ENCODE measurements around the gene UST. TPM values are rescaled to one million over a fixed set of nuclear protein-coding genes. Genes with fewer than 3 reads are reported as not detected.
A peak's percentile ranks its signal among the peaks of the same experiment; 100 is the strongest.

UST gene
- total RNA-seq, 1 donor from 2014 or later = 33.3 TPM

- H3F3A ChIP-seq (ENCODE audit: low read depth) = peaks cover 17% of the 10 kb centered on the region
- Mint-ChIP-seq H3K36me3 (peaks cover 6% of the 10 kb centered on the region), H3K9me3 (peaks cover under 1% of the 10 kb centered on the region), H3K4me1 (peaks cover 69% of the 10 kb centered on the region), H3K27ac (no peak overlapping the region), H3K27me3 (ENCODE audit: insufficient read depth, low read depth) (no peaks in the 10 kb centered on the region), H3K4me3 (no peak overlapping the region)
- no peak overlapping the region for H3K9ac ChIP-seq
- H3K27ac ChIP-seq = no peak overlapping the region
- no peaks in the 10 kb centered on the region for H3K9me3 ChIP-seq (ENCODE audit: low read depth)
- peaks cover 93% of the 10 kb centered on the region for H3K79me2 ChIP-seq (ENCODE audit: low read depth)
- H2AFZ ChIP-seq (replicated peaks) = no peak overlapping the region
- no peak overlapping the region for H3K4me3 ChIP-seq
- no peak for DNase-seq (ENCODE audit: low spot score)
- H4K20me1 ChIP-seq (ENCODE audit: low read depth) = peaks cover 22% of the 10 kb centered on the region
- H3K36me3 ChIP-seq = no peaks in the 10 kb centered on the region
- TF ChIP-seq CTCF (IDR thresholded peaks at IDR 0.05) (no peak), EZH2phosphoT487 (IDR thresholded peaks at IDR 0.05) (no peak), EZH2 (IDR thresholded peaks at IDR 0.05) (no peak)
- H3K4me2 ChIP-seq = no peak overlapping the region
- peaks cover 36% of the 10 kb centered on the region for H3K4me1 ChIP-seq
- no peaks in the 10 kb centered on the region for H3K27me3 ChIP-seq
Observed at GRCh38 chr6:148869585-148869984, 122.8 kb downstream of the UST start.

DNA sequence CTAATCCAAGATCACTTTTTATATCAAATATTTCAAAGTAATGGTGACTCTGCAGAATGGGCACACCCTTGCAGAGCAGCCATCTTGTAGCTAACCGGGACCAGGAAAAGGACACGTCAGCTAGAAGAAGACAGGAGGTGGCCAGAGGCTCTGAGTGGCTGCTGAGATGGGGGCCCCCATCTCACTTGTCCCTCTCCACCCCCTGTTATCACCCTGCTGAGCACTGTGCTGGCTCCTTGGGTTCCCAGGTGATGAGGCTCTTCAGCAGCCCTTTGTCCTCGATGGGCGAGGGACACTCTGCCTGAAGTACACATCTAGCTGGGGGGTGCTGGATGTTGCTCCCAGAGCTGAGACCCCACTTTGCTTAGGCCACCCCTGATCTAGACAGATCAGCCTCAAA is 126.3 kb downstream of the UST start:
- peaks cover 19% of the 10 kb centered on the region for H4K20me1 ChIP-seq (ENCODE audit: low read depth)
- peaks cover 54% of the 10 kb centered on the region for H3K4me1 Mint-ChIP-seq
- H3F3A ChIP-seq (ENCODE audit: low read depth) = peaks cover 17% of the 10 kb centered on the region
- no peak for TF ChIP-seq EZH2 (IDR thresholded peaks at IDR 0.05)
- TF ChIP-seq EZH2phosphoT487 (IDR thresholded peaks at IDR 0.05) = no peak
- TF ChIP-seq CTCF (IDR thresholded peaks at IDR 0.05) = no peak
- no peaks in the 10 kb centered on the region for H3K27me3 Mint-ChIP-seq (ENCODE audit: insufficient read depth, low read depth)
- H3K9me3 Mint-ChIP-seq = peaks cover 2% of the 10 kb centered on the region
- H3K4me1 ChIP-seq = peaks cover 19% of the 10 kb centered on the region
- H3K4me2 ChIP-seq = no peak overlapping the region
- H2AFZ ChIP-seq (replicated peaks) = no peak overlapping the region
- no peak overlapping the region for H3K4me3 Mint-ChIP-seq
- no peaks in the 10 kb centered on the region for H3K36me3 ChIP-seq
- H3K27me3 ChIP-seq = no peaks in the 10 kb centered on the region
- DNase-seq (ENCODE audit: low spot score) = no peak
- H3K9ac ChIP-seq = no peak overlapping the region
- no peak overlapping the region for H3K27ac ChIP-seq
- H3K79me2 ChIP-seq (ENCODE audit: low read depth) = peaks cover 79% of the 10 kb centered on the region
- no peak overlapping the region for H3K27ac Mint-ChIP-seq
- no peak overlapping the region for H3K4me3 ChIP-seq
- H3K36me3 Mint-ChIP-seq = peaks cover 6% of the 10 kb centered on the region
- H3K9me3 ChIP-seq (ENCODE audit: low read depth) = no peaks in the 10 kb centered on the region

DNA sequence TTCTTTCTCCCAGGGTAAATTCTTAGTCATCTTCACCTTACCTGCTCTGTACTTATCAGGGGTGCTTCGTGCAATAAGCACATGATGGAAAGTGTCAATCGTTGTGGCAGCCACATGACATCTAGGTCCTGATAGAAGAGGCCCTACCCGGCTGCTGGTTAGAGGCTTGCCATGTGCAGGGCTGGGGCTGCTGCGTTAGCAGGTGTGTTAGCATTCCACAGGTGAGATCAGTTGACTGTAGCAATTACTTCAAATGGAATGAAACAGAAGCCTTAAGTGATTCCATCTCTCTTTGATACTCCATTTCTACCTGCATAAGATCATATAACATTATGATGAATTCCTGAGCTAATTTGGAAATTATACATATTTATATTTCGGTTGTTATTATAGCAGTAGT is 127.0 kb downstream of the UST start:
- Mint-ChIP-seq H3K9me3 (peaks cover 2% of the 10 kb centered on the region), H3K27me3 (ENCODE audit: insufficient read depth, low read depth) (no peaks in the 10 kb centered on the region), H3K27ac (peak overlapping the region; percentile 93), H3K4me1 (peaks cover 47% of the 10 kb centered on the region), H3K36me3 (peaks cover 6% of the 10 kb centered on the region), H3K4me3 (no peak overlapping the region)
- no peak overlapping the region for H3K27ac ChIP-seq
- no peaks in the 10 kb centered on the region for H3K9me3 ChIP-seq (ENCODE audit: low read depth)
- H3K27me3 ChIP-seq = no peaks in the 10 kb centered on the region
- no peak overlapping the region for H3K4me3 ChIP-seq
- no peak overlapping the region for H2AFZ ChIP-seq (replicated peaks)
- H3K9ac ChIP-seq = no peak overlapping the region
- no peak for TF ChIP-seq CTCF (IDR thresholded peaks at IDR 0.05)
- no peak for TF ChIP-seq EZH2 (IDR thresholded peaks at IDR 0.05)
- no peak for TF ChIP-seq EZH2phosphoT487 (IDR thresholded peaks at IDR 0.05)
- H3F3A ChIP-seq (ENCODE audit: low read depth) = peaks cover 17% of the 10 kb centered on the region
- peaks cover 19% of the 10 kb centered on the region for H4K20me1 ChIP-seq (ENCODE audit: low read depth)
- H3K36me3 ChIP-seq = no peaks in the 10 kb centered on the region
- H3K4me2 ChIP-seq = peak overlapping the region; percentile 51
- H3K4me1 ChIP-seq = peaks cover 19% of the 10 kb centered on the region
- DNase-seq (ENCODE audit: low spot score) = no peak
- H3K79me2 ChIP-seq (ENCODE audit: low read depth) = peaks cover 73% of the 10 kb centered on the region
